Osteocyte (in vitro differentiated cells): ENCODE measurements around the gene RACK1. TPM values are rescaled to one million over a fixed set of nuclear protein-coding genes. Genes with fewer than 3 reads are reported as not detected.

Experiments used
- DNase-seq: peaks from one replicate; pipeline ENCODE4 v3.0.0; 2021; ENCODE audit warnings: mixed read lengths; ENCODE audit not compliant: unreplicated experiment; ENCODE audit errors: extremely low spot score
- H3K27ac Mint-ChIP-seq: one replicate; pipeline ENCODE4 v1.8.0; 2021; ENCODE audit warnings: mild to moderate bottlenecking, mixed read lengths; ENCODE audit not compliant: unreplicated experiment
- H3K27me3 Mint-ChIP-seq: one replicate; pipeline ENCODE4 v1.8.0; 2021; ENCODE audit warnings: mixed read lengths; ENCODE audit not compliant: unreplicated experiment
- H3K36me3 Mint-ChIP-seq: one replicate; pipeline ENCODE4 v1.8.0; 2021; ENCODE audit warnings: mixed read lengths; ENCODE audit not compliant: unreplicated experiment
- H3K4me1 Mint-ChIP-seq: one replicate; pipeline ENCODE4 v1.8.0; 2021; ENCODE audit warnings: mixed read lengths; ENCODE audit not compliant: unreplicated experiment
- H3K4me3 Mint-ChIP-seq: one replicate; pipeline ENCODE4 v1.8.0; 2021; ENCODE audit warnings: mild to moderate bottlenecking, moderate library complexity, mixed read lengths; ENCODE audit not compliant: unreplicated experiment
- H3K9me3 Mint-ChIP-seq: one replicate; pipeline ENCODE4 v1.8.0; 2021; ENCODE audit warnings: mixed read lengths; ENCODE audit not compliant: unreplicated experiment
- CTCF ChIP-seq: fragments of 200-600 bp; sonication (generic); IDR thresholded peaks from 2 replicates; pipeline ENCODE4 v1.5.0; 2021; ENCODE audit warnings: antibody characterized with exemption, mild to moderate bottlenecking, moderate library complexity
- total RNA-seq: library from RNA; stranded (reverse); gene quantifications from 2 replicates; pipeline ENCODE4 v1.2.1, GENCODE V29; 2021

Gene RACK1
- total RNA-seq, 1 donor from 2014 or later: 1,921 TPM

DNA sequence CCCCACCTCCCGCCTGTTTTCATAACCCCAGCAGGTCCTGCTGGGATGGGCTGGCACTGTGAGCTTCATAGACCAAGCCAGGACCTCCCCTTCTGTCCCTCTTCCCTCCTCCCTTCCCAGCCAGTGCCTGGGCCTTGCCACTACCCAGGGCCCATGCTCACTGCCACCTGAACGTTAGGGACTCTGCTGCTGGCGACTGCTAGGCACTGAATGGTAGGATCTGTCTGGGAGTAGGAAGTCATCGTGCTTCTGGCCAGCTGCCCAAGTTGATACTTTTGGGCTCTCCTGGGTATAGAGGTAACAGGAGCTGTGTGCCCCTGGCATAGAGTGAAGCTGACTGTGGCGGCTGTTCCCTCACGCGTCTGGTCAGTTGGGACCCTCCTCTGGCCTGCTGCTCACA is 12.3 kb downstream of the RACK1 start:
- Mint-ChIP-seq H3K4me3 (no peak overlapping the region), H3K27me3 (no peaks in the 10 kb centered on the region), H3K4me1 (peaks cover 8% of the 10 kb centered on the region), H3K36me3 (peaks cover 20% of the 10 kb centered on the region), H3K27ac (no peak overlapping the region), H3K9me3 (no peaks in the 10 kb centered on the region)
- no peak for TF ChIP-seq CTCF
- no peak for DNase-seq

GRCh38 chr5:181230551-181230950 is 13.2 kb downstream of the RACK1 start:
- H3K9me3 Mint-ChIP-seq: no peaks in the 10 kb centered on the region
- DNase-seq: no peak
- no peak for TF ChIP-seq CTCF
- H3K36me3 Mint-ChIP-seq: peaks cover 19% of the 10 kb centered on the region
- H3K27me3 Mint-ChIP-seq: no peaks in the 10 kb centered on the region
- peaks cover 10% of the 10 kb centered on the region for H3K4me1 Mint-ChIP-seq
- no peak overlapping the region for H3K4me3 Mint-ChIP-seq
- no peak overlapping the region for H3K27ac Mint-ChIP-seq

DNA sequence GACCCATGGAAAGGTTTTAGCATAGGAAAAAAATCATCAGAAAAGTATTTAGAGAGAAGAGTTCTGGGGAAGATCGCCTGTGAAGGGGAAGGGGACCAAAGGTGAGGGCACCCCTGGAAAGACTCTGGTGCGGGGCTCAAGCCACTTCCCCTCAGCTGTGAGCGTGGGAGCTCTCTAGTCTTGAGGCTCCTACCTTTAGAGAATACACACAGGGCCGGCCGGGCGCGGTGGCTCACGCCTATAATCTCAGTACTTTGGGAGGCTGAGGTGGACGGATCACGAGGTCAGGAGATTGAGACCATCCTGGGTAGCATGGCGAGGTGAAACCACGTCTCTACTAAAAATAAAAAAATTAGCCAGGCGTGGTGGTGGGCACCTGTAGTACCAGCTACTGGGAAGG is 13.7 kb downstream of the RACK1 start:
- no peak overlapping the region for H3K4me3 Mint-ChIP-seq
- TF ChIP-seq CTCF: no peak
- H3K9me3 Mint-ChIP-seq: no peaks in the 10 kb centered on the region
- H3K27me3 Mint-ChIP-seq: no peaks in the 10 kb centered on the region
- H3K36me3 Mint-ChIP-seq: peaks cover 15% of the 10 kb centered on the region
- no peak for DNase-seq
- peaks cover 11% of the 10 kb centered on the region for H3K4me1 Mint-ChIP-seq
- no peak overlapping the region for H3K27ac Mint-ChIP-seq

GRCh38 chr5:181224390-181225229 is 19.1 kb downstream of the RACK1 start:
- DNase-seq: no peak
- peaks cover 24% of the 10 kb centered on the region for H3K4me1 Mint-ChIP-seq
- no peak for TF ChIP-seq CTCF
- H3K9me3 Mint-ChIP-seq: no peaks in the 10 kb centered on the region
- H3K36me3 Mint-ChIP-seq: no peaks in the 10 kb centered on the region
- peak overlapping the region; percentile 97 for H3K27ac Mint-ChIP-seq
- no peaks in the 10 kb centered on the region for H3K27me3 Mint-ChIP-seq
- peak overlapping the region; percentile 94 for H3K4me3 Mint-ChIP-seq

- peak overlapping the region; percentile 97 for H3K27ac Mint-ChIP-seq
- no peaks in the 10 kb centered on the region for H3K36me3 Mint-ChIP-seq
- peaks cover 24% of the 10 kb centered on the region for H3K4me1 Mint-ChIP-seq
- peak overlapping the region; percentile 94 for H3K4me3 Mint-ChIP-seq
- no peaks in the 10 kb centered on the region for H3K9me3 Mint-ChIP-seq
- no peak for TF ChIP-seq CTCF
- DNase-seq: peak; percentile 86
- H3K27me3 Mint-ChIP-seq: no peaks in the 10 kb centered on the region
Measured at GRCh38 chr5:181223729-181224389, 19.8 kb downstream of the RACK1 start.
